NCI-H774 (cell line): Measurements from ENCODE around the gene LITAFD.
"Not testable (repeated sequence)": the region's sequence is repeated elsewhere in the genome, so short reads cannot be mapped to it uniquely, and the experiment has no call there.

Experiments used
- DNase-seq: peaks from one replicate; lab custom pipeline; 2025; lab: John Stamatoyannopoulos, UW

LITAFD gene

DNA sequence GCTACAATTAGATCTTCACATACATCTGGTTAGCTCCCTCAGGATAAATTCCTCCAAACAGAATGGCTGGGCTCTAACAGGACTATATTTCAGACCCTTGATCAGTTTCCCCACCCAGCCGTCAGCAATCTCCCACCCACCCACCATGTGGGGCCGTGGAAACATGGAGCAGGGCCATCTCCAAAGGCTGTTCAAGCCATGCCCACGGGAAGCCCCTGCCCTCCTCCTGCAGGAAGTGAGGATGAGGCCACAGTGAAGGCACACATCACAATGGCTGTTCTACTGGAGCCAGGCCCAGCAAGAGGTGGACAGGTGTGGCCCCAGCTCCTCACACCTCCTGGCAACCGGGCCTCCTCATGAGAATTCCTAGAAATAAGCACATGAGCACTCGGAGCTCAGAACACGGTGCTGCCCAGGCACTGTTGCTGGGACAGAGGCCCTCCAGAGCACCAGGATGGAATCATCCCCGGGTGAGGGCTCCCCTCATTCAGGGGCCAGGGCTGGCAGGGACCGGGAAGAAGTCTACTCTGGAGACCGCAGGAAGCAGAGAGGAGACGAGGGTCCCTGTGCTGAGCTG is at the start of gene LITAFD:
TSS of gene LITAFD (plus strand) at position 311 of the 577 bp plus-strand sequence. CDS start 2,005 bp downstream, outside the sequence.
- no peak for DNase-seq

DNA sequence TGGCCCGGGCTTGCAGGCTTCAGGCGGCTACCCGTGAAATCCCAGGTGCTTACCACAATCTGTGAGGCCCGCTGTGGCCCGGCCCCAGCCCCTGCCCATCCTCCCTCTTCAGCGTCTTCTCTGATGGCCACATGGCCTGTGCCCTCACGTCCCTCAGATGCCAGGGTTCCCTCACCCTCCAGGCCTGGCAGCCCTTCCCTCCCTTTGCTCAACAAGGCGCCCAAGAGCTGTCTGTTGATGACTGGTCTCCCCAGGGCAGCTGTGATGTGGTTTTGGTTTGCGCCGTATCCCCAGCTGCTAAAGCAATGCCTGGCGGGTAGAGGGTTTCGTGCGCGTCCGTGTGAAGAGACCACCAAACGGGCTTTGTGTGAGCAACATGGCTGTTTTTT is 49.4 kb upstream of the LITAFD start:
- DNase-seq: no peak

- not testable (repeated sequence) for DNase-seq
Observed at GRCh38 chr16:8836797-8837196, 45.4 kb upstream of the LITAFD start.

GRCh38 chr16:8837594-8837993 is 44.6 kb upstream of the LITAFD start:
- DNase-seq: not testable (repeated sequence)

GRCh38 chr16:8842016-8842415 is 40.1 kb upstream of the LITAFD start:
- not testable (repeated sequence) for DNase-seq

- not testable (repeated sequence) for DNase-seq
Observed at GRCh38 chr16:8843296-8843695, 38.9 kb upstream of the LITAFD start.

- DNase-seq: no peak
Observed at GRCh38 chr16:8845699-8846298, 36.4 kb upstream of the LITAFD start.

DNA sequence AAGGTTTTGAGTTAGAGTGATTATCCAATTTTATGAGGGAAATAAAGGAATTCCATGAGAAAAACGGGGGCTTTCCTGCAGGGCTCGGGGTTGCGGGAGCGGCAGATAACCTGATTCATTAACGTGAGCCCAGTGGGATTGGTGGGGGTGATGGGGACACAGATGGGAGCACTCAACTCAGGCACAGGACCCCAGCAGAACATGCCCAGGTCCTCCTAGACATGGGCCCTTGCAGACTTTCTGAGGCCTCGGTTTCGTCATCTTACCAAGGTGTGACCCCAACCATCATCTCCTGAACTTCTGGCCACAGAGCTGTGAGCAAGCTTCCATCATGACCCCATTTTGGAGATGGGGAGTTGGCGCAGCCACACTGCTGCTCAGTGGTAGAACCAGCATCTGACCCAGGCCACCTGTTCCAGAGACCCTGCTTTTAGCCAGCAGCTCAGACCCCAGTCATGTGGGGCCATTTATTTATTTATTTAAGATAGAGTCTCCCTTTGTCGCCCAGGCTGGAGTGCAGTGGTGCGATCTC is 35.7 kb upstream of the LITAFD start:
- DNase-seq: no peak

- no peak for DNase-seq
Observed at GRCh38 chr16:8847145-8847544, 35.0 kb upstream of the LITAFD start.

GRCh38 chr16:8847623-8848022 is 34.5 kb upstream of the LITAFD start:
- DNase-seq: no peak

- DNase-seq: no peak
Observed at GRCh38 chr16:8848231-8848938, 33.8 kb upstream of the LITAFD start.

- DNase-seq: no peak
Observed at GRCh38 chr16:8848939-8849391, 33.2 kb upstream of the LITAFD start.

GRCh38 chr16:8849411-8850011 is 32.6 kb upstream of the LITAFD start:
- DNase-seq: no peak

DNA sequence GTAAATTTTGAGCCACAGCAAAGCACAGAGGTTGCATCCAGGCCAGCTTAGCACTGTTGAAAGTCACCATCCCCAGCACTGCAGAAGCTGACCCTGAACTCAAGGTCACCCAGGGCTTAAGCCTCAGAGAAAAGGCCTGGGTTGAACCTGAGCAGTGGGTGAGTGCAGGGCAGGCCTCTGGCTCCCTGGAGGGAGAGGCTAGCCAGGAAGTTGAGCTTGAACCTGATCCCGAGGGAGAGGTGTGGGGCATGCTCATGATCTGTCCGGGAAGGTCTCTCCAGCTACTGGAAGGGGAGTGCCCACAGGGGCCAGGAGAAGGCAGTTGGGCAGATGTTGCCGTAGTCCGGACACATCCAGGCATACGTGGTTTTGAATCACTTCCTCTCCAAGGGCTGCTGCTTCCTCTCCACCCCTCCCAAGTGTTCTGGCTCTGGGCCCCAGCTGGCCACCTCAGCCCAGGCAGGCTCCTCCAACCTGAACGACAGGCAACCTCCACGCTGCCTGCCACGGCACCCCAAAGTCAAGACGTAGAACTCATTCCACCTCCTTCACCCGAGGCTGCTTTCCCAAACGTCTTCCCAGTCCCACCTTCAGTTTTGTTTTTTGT is 31.8 kb upstream of the LITAFD start:
- DNase-seq: no peak

DNA sequence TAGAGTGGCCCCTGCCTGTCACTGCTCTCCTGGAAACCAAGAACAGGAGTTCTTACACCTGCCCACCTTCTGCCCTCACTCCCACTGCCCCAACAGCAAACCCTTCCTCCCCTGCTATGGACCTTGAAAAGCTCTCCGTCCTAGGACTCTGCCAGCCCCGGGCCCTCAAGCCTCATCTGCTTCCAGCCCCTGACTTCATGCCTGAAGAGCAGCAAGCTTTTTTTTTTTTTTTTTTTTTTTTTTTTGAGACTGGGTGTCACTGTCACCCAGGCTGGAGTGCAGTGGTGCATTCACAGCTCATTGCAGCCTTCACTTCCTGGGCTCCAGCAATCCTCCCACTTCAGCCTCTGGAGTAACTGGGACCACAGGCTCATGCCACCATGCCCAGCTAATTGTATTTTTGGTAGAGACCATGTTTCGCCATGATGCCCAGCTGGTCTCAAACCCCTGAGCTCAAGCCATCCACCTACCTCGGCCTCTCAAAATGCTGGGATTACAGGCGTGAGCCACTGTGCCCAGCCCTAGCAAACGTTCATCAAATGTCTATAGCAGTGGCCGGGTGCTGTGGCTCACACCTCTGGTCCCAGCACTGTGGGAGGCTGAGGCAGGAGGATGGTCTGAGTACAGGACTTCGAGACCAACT is 30.3 kb upstream of the LITAFD start:
- DNase-seq: no peak

GRCh38 chr16:8852534-8852933 is 29.6 kb upstream of the LITAFD start:
- DNase-seq: no peak

GRCh38 chr16:8853150-8853549 is 29.0 kb upstream of the LITAFD start:
- DNase-seq: no peak

DNA sequence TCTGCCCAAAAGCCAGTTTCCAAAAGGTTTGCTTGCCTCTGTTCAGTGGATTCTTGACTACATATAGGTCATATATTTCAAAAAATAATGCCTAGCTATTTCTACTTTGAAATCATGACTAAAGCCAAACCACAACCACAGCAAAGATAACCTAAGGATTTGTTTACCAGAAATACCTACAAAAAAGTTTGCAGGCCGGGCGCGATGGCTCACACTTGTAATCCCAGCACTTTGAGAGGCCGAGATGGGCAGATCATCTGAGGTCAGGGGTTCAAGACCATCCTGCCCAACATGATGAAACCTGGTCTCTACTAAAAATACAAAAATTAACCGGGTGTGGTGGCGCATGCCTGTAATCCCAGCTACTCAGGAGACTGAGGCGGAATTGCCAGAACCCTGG is 28.5 kb upstream of the LITAFD start:
- DNase-seq: no peak

DNA sequence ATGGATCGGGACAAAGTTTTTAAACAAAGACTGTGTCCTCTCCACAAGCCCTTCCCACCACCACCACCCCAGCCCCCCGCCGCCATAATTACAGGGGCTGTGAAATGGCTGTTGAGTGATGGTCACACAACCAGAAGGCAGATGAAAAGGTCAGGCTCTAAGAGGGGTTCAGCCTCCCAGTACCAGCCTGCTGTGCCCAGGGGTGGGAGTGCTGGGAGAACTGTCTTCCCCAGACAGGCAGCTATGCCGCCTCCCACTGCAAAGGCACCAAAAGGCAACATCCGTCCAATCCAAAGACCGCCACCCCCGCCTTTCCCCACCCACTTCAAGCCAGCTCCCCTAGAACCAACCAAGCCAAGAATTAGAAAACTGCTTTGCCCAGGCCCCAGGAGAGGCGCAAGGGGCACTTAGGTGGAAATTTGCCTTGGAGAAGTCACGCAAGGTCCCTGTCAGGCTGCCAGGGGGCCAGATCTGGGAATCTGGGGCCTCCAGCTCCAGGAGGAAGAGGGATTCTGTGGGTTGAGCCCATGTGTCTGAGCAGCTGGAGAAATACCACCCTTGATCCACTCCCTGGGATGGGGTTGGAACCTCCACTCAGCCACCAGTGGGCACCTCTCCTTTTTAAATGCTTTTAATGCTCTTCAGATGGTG is 27.7 kb upstream of the LITAFD start:
- DNase-seq: no peak

GRCh38 chr16:8855051-8855786 is 26.9 kb upstream of the LITAFD start:
- no peak for DNase-seq

GRCh38 chr16:8855972-8856371 is 26.2 kb upstream of the LITAFD start:
- no peak for DNase-seq
